Measurements from ENCODE around the gene ADSS1.

ADSS1 gene

DNA sequence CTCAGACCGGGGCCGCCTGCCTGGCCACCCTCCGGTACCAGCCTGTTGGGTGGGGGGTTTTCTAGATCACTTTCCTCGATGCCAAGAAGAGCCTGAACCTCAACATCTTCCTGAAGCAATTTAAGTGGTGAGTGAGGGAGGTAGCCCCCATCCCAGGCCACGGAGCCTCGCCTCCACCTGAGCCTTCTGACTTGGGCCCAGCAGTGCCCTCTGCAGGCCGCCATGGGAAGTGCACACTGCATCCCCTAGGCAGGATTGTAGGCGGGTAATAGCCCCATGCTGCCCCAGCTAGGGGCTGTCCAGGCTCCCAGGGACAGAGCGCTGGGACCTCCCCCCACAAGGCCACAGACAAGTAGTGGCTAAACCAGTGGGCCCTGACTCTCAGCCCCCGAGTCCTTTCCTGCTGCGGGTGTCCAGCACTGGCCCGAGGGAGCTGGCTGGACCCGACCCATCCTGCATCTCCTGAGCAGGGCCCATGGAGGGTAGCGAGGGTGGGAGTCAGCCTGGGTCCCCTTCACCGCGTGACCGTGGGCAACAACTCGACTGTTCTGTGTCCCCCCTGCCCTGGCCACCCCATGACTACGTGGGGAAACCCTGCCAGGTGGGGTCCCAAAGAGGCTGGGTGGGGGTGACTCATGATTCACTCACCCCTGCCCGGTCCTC, 15.3 kb upstream of the ADSS1 start:
- Histone ChIP-seq H3F3A (ENCODE audit: insufficient read depth, low read length) (no peaks in the 10 kb centered on the region), H3K9me2 (ENCODE audit: low read depth, low read length) (no peaks in the 10 kb centered on the region), H4K20me1 (ENCODE audit: insufficient read depth, low read length) (no peaks in the 10 kb centered on the region), H3K4me3 (ENCODE audit: low read depth, low read length, poor library complexity, severe bottlenecking) (no peak overlapping the region), H3K9me3 (ENCODE audit: low read length) (no peaks in the 10 kb centered on the region), H2AFZ (ENCODE audit: low read length) (no peak overlapping the region), H3K79me2 (ENCODE audit: insufficient read depth, low read length) (no peaks in the 10 kb centered on the region), H3K9ac (ENCODE audit: low read length) (no peak overlapping the region), H3K4me1 (ENCODE audit: insufficient read depth, low read length, severe bottlenecking) (no peaks in the 10 kb centered on the region), H3K27ac (ENCODE audit: low read depth, low read length, poor library complexity, severe bottlenecking) (no peak overlapping the region), H3K4me2 (ENCODE audit: low read length) (no peak overlapping the region), H3K27me3 (ENCODE audit: insufficient read depth, low read length) (peaks cover 16% of the 10 kb centered on the region; the same call in 1 of the 2 replicates), H3K36me3 (ENCODE audit: insufficient read depth, low read length) (no peaks in the 10 kb centered on the region)
- TF ChIP-seq, protein P1, sequence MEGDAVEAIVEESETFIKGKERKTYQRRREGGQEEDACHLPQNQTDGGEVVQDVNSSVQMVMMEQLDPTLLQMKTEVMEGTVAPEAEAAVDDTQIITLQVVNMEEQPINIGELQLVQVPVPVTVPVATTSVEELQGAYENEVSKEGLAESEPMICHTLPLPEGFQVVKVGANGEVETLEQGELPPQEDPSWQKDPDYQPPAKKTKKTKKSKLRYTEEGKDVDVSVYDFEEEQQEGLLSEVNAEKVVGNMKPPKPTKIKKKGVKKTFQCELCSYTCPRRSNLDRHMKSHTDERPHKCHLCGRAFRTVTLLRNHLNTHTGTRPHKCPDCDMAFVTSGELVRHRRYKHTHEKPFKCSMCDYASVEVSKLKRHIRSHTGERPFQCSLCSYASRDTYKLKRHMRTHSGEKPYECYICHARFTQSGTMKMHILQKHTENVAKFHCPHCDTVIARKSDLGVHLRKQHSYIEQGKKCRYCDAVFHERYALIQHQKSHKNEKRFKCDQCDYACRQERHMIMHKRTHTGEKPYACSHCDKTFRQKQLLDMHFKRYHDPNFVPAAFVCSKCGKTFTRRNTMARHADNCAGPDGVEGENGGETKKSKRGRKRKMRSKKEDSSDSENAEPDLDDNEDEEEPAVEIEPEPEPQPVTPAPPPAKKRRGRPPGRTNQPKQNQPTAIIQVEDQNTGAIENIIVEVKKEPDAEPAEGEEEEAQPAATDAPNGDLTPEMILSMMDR (IDR thresholded peaks at IDR 0.05; ENCODE audit: low read length): peak; percentile 97
- no peak for TF ChIP-seq EZH2 (IDR thresholded peaks at IDR 0.05; ENCODE audit: borderline replicate concordance, low read length)

DNA sequence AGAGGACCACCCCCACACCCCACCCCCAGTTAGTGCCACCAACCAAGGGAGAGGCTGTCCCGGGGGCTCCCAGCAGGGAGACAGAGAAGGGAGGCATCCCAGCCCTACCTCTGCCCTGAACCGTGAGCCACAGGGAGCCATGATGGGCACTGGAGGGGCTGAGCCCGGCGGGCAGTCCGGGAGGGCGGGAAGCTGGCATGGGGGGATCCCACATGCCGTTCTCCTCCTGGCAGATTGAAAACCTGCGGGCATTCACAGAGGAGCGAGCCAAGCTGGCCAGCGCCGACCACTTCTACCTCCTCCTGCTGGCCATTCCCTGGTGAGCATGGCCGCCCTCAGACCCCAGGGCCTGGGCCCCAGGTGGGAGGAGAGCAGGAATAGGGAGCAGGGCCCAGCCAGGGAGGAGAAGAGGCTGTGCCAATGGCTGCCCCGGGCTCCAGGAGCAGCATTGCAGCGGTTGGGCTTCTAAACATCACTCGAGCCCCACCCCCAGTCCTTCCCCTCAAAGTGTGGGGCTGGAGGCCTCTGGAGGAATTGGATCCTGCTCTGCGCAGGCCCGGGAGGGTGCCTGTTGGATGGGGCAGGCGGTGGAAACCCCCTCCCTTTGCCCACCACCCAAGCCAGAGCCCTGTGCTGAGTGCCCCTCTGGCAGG, 14.5 kb upstream of the ADSS1 start:
- no peak overlapping the region for H3K4me2 ChIP-seq (ENCODE audit: low read length)
- H3K9ac ChIP-seq (ENCODE audit: low read length): no peak overlapping the region
- H3K27ac ChIP-seq (ENCODE audit: low read depth, low read length, poor library complexity, severe bottlenecking): no peak overlapping the region
- H3K9me2 ChIP-seq (ENCODE audit: low read depth, low read length): no peaks in the 10 kb centered on the region
- peaks cover 16% of the 10 kb centered on the region; the same call in 1 of the 2 replicates for H3K27me3 ChIP-seq (ENCODE audit: insufficient read depth, low read length)
- H4K20me1 ChIP-seq (ENCODE audit: insufficient read depth, low read length): no peaks in the 10 kb centered on the region
- no peaks in the 10 kb centered on the region for H3F3A ChIP-seq (ENCODE audit: insufficient read depth, low read length)
- H3K4me3 ChIP-seq (ENCODE audit: low read depth, low read length, poor library complexity, severe bottlenecking): no peak overlapping the region
- H3K4me1 ChIP-seq (ENCODE audit: insufficient read depth, low read length, severe bottlenecking): no peaks in the 10 kb centered on the region
- no peak overlapping the region for H2AFZ ChIP-seq (ENCODE audit: low read length)
- no peaks in the 10 kb centered on the region for H3K9me3 ChIP-seq (ENCODE audit: low read length)
- no peak for TF ChIP-seq EZH2 (IDR thresholded peaks at IDR 0.05; ENCODE audit: borderline replicate concordance, low read length)
- TF ChIP-seq, protein P1 (IDR thresholded peaks at IDR 0.05; ENCODE audit: low read length): no peak
- no peaks in the 10 kb centered on the region for H3K79me2 ChIP-seq (ENCODE audit: insufficient read depth, low read length)
- no peaks in the 10 kb centered on the region for H3K36me3 ChIP-seq (ENCODE audit: insufficient read depth, low read length)

DNA sequence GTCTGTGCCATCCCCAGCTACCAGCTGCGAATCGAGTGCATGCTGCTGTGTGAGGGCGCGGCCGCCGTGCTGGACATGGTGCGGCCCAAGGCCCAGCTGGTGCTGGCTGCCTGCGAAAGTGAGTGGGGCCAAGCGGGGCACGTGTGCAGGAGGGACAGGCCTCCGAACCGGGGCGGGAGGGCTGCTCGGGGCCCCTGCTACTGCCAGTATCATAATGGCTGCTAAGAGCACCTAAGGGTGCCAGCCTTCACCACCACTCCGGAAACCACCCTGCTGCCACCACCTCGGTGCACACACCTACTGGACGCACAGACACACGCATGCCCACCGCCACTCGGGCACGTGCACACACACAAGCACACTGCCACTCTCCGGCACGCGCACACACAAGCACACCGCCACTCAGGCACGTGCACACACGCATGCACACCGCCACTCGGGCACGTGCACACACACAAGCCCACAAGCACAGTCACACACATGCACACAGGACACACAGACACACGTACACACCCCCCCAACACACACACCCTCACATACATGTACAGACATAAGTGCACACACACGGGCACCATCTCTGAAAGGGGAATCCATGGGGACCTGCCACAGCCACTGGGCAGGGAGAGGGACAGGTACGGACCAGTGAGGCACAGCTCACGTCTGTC, 13.8 kb upstream of the ADSS1 start:
- H4K20me1 ChIP-seq (ENCODE audit: insufficient read depth, low read length): no peaks in the 10 kb centered on the region
- no peaks in the 10 kb centered on the region for H3F3A ChIP-seq (ENCODE audit: insufficient read depth, low read length)
- no peaks in the 10 kb centered on the region for H3K9me3 ChIP-seq (ENCODE audit: low read length)
- H2AFZ ChIP-seq (ENCODE audit: low read length): no peak overlapping the region
- H3K36me3 ChIP-seq (ENCODE audit: insufficient read depth, low read length): no peaks in the 10 kb centered on the region
- TF ChIP-seq, protein P1 (IDR thresholded peaks at IDR 0.05; ENCODE audit: low read length): no peak
- no peak for TF ChIP-seq EZH2 (IDR thresholded peaks at IDR 0.05; ENCODE audit: borderline replicate concordance, low read length)
- H3K27ac ChIP-seq (ENCODE audit: low read depth, low read length, poor library complexity, severe bottlenecking): no peak overlapping the region
- H3K4me3 ChIP-seq (ENCODE audit: low read depth, low read length, poor library complexity, severe bottlenecking): no peak overlapping the region
- no peak overlapping the region for H3K4me2 ChIP-seq (ENCODE audit: low read length)
- peaks cover 16% of the 10 kb centered on the region; the same call in 1 of the 2 replicates for H3K27me3 ChIP-seq (ENCODE audit: insufficient read depth, low read length)
- H3K9ac ChIP-seq (ENCODE audit: low read length): no peak overlapping the region
- no peaks in the 10 kb centered on the region for H3K4me1 ChIP-seq (ENCODE audit: insufficient read depth, low read length, severe bottlenecking)
- H3K79me2 ChIP-seq (ENCODE audit: insufficient read depth, low read length): no peaks in the 10 kb centered on the region
- no peaks in the 10 kb centered on the region for H3K9me2 ChIP-seq (ENCODE audit: low read depth, low read length)
